HFF-Myc (cell line): ENCODE results near the gene DYNC1I1.

Experiments
- DNase-seq: peaks from one replicate; pipeline ENCODE4 v3.0.0-alpha.2; 2011; ENCODE audit warnings: low read depth; ENCODE audit errors: extremely low read depth
- H3K4me3 ChIP-seq: replicated peaks from 2 replicates; pipeline ENCODE4 v1.5.1; 2011; ENCODE audit warnings: low read depth, mild to moderate bottlenecking, control low read depth, low read length
- CTCF ChIP-seq: IDR thresholded peaks from 2 replicates; pipeline ENCODE4 v1.5.1; 2012; ENCODE audit warnings: mild to moderate bottlenecking, low read depth, low read length, control low read depth; ENCODE audit errors: missing control alignments

DYNC1I1 gene

GRCh38 chr7:95802270-95802669 lies 29.9 kb downstream of the DYNC1I1 start:
- no peak overlapping the region for H3K4me3 ChIP-seq
- no peak for TF ChIP-seq CTCF
- DNase-seq: no peak

- H3K4me3 ChIP-seq: no peak overlapping the region
- TF ChIP-seq CTCF: no peak
- no peak for DNase-seq
These were observed 31.7 kb downstream of the DYNC1I1 start for GRCh38 chr7:95804052-95804451.

GRCh38 chr7:95805909-95806308 lies 33.6 kb downstream of the DYNC1I1 start:
- no peak for TF ChIP-seq CTCF
- no peak for DNase-seq
- H3K4me3 ChIP-seq: no peak overlapping the region

GRCh38 chr7:95808396-95808795 lies 36.0 kb downstream of the DYNC1I1 start:
- TF ChIP-seq CTCF: no peak
- DNase-seq: no peak
- H3K4me3 ChIP-seq: no peak overlapping the region

GRCh38 chr7:95811846-95812445 lies 39.6 kb downstream of the DYNC1I1 start:
- no peak overlapping the region for H3K4me3 ChIP-seq
- DNase-seq: peak; percentile 11
- TF ChIP-seq CTCF: no peak

GRCh38 chr7:95814721-95815120 lies 42.4 kb downstream of the DYNC1I1 start:
- TF ChIP-seq CTCF: no peak
- no peak overlapping the region for H3K4me3 ChIP-seq
- DNase-seq: no peak
